Vagina (tissue), 2 donors: Measurements from ENCODE around the gene GAS7. TPM values are rescaled to one million over a fixed set of nuclear protein-coding genes. Genes with fewer than 3 reads are reported as not detected.

Experiments used
- DNase-seq, 2 donors: peaks; one replicate each; pipeline ENCODE4 v3.0.0-alpha.2; 2017; ENCODE audit errors: extremely low spot score in 2 of 2
- H3K27ac ChIP-seq: fragments of 200-600 bp; sonication (generic); one replicate; pipeline ENCODE4 v1.5.1; 2019
- H3K27me3 ChIP-seq: fragments of 200-600 bp; sonication (generic); one replicate; pipeline ENCODE4 v1.5.1; 2019
- H3K36me3 ChIP-seq, 2 donors: fragments of 200-600 bp; sonication (generic); one replicate each; pipeline ENCODE4 v1.5.1; 2017 to 2019
- H3K4me1 ChIP-seq: fragments of 200-600 bp; sonication (generic); one replicate; pipeline ENCODE4 v1.5.1; 2019
- H3K4me3 ChIP-seq, 2 donors: fragments of 200-600 bp; sonication (generic); 1 replicate in 1 of 2; 2 replicates in 1 of 2; pipeline ENCODE4 v1.5.1; 2016 to 2019
- H3K9me3 ChIP-seq: fragments of 200-600 bp; sonication (generic); one replicate; pipeline ENCODE4 v1.5.1; 2019
- POLR2A ChIP-seq, 2 donors: fragments of 450-650 bp; IDR thresholded peaks; one replicate each; pipeline ENCODE4 v1.6.1; 2017; ENCODE audit warnings: antibody characterized with exemption in 2 of 2, mild to moderate bottlenecking in 2 of 2, moderate library complexity in 2 of 2
- POLR2AphosphoS5 ChIP-seq, 2 donors: sonication (generic); formaldehyde crosslinking; IDR thresholded peaks; one replicate each; pipeline ENCODE4 v1.9.0; 2017; ENCODE audit warnings: antibody characterized with exemption in 2 of 2, mild to moderate bottlenecking in 2 of 2, low read depth in 1 of 2; ENCODE audit not compliant: insufficient read depth in 1 of 2
- intact Hi-C: fragments of 100-400 bp; cut with DNase I; formaldehyde crosslinking; loops from one replicate; pipeline ENCODE4 v1.15.1; 2023
- total RNA-seq: library from RNA; depleted of rRNA; stranded (reverse); fragments of >200 nt; gene quantifications from one replicate; pipeline ENCODE4 v1.2.3, GENCODE V29; 2016
- TF ChIP-seq, protein P1 (sequence below), 3 experiments: fragments of 450-650 bp in 2 of 3; fragments of 200-600 bp in 1 of 3; sonication (generic) in 1 of 3; IDR thresholded peaks; one replicate each; pipeline ENCODE4 v1.5.1; 2017 to 2019; ENCODE audit warnings: antibody characterized with exemption in 3 of 3, mild to moderate bottlenecking in 2 of 3, moderate library complexity in 2 of 3

The GAS7 gene
- total RNA-seq, 1 donor from 2014 or later: 47.1 TPM

DNA sequence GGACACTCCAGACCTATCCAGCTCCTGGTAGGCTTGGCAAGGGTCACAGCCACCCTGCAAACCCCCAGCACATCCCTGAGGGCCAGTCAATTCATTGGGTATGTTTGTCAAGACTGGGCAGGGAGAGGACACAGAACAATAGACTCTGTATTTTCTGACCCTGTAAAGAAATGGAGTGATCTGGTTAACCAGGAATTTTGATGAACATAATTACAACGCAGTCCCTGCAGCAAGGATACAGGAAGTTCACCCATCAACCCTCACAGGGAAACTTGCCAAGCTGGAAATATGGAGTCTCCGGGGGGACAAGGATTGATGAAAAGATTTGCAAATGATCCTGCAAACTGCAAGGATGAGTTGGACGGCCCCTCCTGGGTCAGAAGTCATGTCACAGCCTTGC is 167.3 kb downstream of the GAS7 start:
- TF ChIP-seq POLR2AphosphoS5 (IDR thresholded peaks at IDR 0.05; ENCODE audit: insufficient read depth in 1 of 2, low read depth in 1 of 2): no peak
- DNase-seq: no peak
- Histone ChIP-seq H3K4me3 (no peak overlapping the region), H3K4me1 (peaks cover 38% of the 10 kb centered on the region), H3K27ac (no peak overlapping the region), H3K9me3 (no peaks in the 10 kb centered on the region), H3K27me3 (no peaks in the 10 kb centered on the region), H3K36me3 (no peaks in the 10 kb centered on the region)
- intact Hi-C loops: no loop called here

DNA sequence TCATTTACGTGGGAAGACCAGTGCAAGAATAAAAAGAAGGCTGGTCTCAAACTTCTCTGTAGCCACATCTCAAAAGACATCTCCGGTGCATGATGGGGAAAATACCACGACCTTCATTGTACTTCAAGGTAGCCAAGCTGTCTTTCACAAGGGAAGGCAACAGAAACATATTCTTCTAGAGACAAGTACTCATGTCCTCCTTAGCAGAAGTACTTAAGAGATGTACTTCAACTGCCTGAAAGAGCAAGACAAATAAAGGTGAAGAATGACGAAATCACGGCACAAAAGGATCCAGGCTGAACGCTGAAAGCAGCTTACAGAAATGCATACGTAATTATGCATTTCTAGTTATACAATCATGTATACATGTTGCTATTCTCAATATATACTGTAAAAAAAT is 169.3 kb downstream of the GAS7 start:
- Histone ChIP-seq H3K4me3 (no peak overlapping the region), H3K36me3 (no peaks in the 10 kb centered on the region), H3K9me3 (no peaks in the 10 kb centered on the region), H3K27ac (no peak overlapping the region), H3K27me3 (no peaks in the 10 kb centered on the region), H3K4me1 (peaks cover 40% of the 10 kb centered on the region)
- TF ChIP-seq, protein P1, sequence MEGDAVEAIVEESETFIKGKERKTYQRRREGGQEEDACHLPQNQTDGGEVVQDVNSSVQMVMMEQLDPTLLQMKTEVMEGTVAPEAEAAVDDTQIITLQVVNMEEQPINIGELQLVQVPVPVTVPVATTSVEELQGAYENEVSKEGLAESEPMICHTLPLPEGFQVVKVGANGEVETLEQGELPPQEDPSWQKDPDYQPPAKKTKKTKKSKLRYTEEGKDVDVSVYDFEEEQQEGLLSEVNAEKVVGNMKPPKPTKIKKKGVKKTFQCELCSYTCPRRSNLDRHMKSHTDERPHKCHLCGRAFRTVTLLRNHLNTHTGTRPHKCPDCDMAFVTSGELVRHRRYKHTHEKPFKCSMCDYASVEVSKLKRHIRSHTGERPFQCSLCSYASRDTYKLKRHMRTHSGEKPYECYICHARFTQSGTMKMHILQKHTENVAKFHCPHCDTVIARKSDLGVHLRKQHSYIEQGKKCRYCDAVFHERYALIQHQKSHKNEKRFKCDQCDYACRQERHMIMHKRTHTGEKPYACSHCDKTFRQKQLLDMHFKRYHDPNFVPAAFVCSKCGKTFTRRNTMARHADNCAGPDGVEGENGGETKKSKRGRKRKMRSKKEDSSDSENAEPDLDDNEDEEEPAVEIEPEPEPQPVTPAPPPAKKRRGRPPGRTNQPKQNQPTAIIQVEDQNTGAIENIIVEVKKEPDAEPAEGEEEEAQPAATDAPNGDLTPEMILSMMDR (IDR thresholded peaks at IDR 0.05): no peak
- no peak for TF ChIP-seq POLR2AphosphoS5 (IDR thresholded peaks at IDR 0.05; ENCODE audit: insufficient read depth in 1 of 2, low read depth in 1 of 2)
- no peak for TF ChIP-seq POLR2A (IDR thresholded peaks at IDR 0.05)
- intact Hi-C loops: no loop called here
- DNase-seq: no peak

DNA sequence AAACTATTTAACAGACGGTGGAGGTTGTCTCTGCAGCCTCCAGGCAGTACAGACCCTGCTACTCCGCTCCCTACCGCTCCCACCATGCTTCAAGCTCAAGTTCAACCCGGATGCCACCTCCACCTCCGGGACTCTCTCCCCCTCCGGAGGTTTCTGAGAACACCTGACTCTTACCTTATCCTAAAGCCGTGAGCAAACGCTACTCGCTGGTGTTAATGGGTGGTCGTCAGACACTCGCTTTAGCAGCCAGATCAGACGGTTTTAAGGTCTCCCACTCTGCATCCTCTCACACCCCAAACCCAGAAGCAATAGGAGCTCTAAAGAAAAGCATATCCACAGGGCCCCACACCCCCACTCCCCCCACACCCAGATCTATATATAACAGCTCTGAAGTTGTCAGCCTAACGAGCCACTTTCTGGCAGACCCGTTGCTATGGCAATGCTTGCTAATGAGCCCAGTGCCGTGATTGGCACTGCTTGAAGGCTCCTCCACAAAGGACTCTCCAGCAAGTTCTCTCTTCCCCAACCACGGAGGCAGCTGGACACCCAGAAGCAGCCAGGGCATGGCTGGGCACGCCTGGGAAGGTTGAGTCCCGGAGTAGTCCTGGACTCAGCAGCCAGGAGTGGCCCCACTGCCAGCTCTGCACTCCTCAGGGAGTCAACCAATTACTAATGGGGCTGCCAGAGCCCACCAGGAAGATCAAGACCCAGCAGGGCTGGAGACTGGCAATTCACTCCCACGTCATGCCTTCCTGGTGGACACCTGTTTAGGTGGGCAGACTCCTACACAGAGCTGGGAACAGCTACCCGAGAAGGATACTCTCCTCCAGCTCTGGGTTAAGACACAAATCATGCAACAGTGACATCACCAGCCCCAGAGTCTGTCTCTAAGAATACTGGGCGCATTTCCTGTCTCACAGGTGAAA is 172.2 kb downstream of the GAS7 start:
- no peaks in the 10 kb centered on the region for H3K27me3 ChIP-seq
- H3K9me3 ChIP-seq: no peaks in the 10 kb centered on the region
- intact Hi-C loops: no loop called here
- TF ChIP-seq POLR2A (IDR thresholded peaks at IDR 0.05) (no peak), POLR2AphosphoS5 (IDR thresholded peaks at IDR 0.05; ENCODE audit: insufficient read depth in 1 of 2, low read depth in 1 of 2) (no peak)
- TF ChIP-seq, protein P1 (IDR thresholded peaks at IDR 0.05): no peak
- peaks cover 30% of the 10 kb centered on the region for H3K4me1 ChIP-seq
- H3K4me3 ChIP-seq: no peak overlapping the region
- no peak overlapping the region for H3K27ac ChIP-seq
- DNase-seq: no peak
- H3K36me3 ChIP-seq: no peaks in the 10 kb centered on the region

DNA sequence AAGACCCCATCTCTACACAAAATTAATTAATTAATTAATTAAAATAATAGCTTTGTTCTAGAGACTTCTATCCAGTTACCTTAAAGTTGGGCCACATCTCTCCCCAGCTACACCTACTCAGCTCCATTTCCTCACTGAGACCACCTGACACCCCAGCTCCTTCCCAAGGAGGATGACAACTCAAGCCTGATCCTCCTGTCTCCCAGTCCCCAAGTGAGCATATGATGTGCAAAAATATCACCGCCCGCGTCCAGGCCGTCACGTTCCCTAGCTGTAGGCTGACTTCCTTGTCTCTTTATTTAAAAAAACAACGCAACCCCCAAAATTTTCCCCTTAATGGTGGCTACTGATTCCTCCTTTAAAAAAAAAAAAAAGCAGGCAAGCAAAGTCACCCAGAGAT is 173.2 kb downstream of the GAS7 start:
- Histone ChIP-seq H3K36me3 (no peaks in the 10 kb centered on the region), H3K4me3 (no peak overlapping the region), H3K4me1 (peaks cover 30% of the 10 kb centered on the region), H3K27ac (no peak overlapping the region), H3K27me3 (no peaks in the 10 kb centered on the region), H3K9me3 (no peaks in the 10 kb centered on the region)
- intact Hi-C loops: no loop called here
- TF ChIP-seq POLR2A (IDR thresholded peaks at IDR 0.05): no peak
- TF ChIP-seq, protein P1 (IDR thresholded peaks at IDR 0.05): no peak
- no peak for TF ChIP-seq POLR2AphosphoS5 (IDR thresholded peaks at IDR 0.05; ENCODE audit: insufficient read depth in 1 of 2, low read depth in 1 of 2)
- DNase-seq: no peak

DNA sequence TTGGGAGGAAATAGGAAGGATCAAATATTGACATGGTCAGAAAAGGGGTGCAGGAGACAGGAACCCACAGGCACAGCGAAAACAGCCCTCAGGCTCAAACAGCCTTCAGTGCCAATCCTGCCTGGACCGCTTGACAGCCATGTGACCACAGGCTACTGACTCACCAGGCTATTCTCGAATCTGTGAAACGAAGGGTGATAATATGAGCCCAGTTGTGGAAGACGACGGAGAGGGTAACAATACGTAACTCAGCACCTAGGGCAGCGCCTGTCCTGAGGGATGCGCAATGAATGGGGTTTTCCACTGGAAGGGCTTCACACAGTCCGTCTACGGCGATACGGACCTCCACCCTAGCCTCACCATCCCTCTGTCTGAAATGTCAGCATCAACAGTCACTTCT is 176.0 kb downstream of the GAS7 start:
- Histone ChIP-seq H3K4me3 (no peak overlapping the region), H3K36me3 (no peaks in the 10 kb centered on the region), H3K4me1 (peaks cover 36% of the 10 kb centered on the region), H3K9me3 (no peaks in the 10 kb centered on the region), H3K27me3 (no peaks in the 10 kb centered on the region), H3K27ac (no peak overlapping the region)
- DNase-seq: no peak
- intact Hi-C loops: no loop called here
- TF ChIP-seq POLR2A (IDR thresholded peaks at IDR 0.05) (no peak), POLR2AphosphoS5 (IDR thresholded peaks at IDR 0.05; ENCODE audit: insufficient read depth in 1 of 2, low read depth in 1 of 2) (no peak)
- TF ChIP-seq, protein P1 (IDR thresholded peaks at IDR 0.05): no peak
